Cardiac septum (tissue), 1 donor: ENCODE results near the gene NDUFS7. TPM values are rescaled to one million over a fixed set of nuclear protein-coding genes. Genes with fewer than 3 reads are reported as not detected.
"Not testable (repeated sequence)": the region's sequence is repeated elsewhere in the genome, so short reads cannot be mapped to it uniquely, and the experiment has no call there.

Experiments used
- DNase-seq: peaks from one replicate; pipeline ENCODE4 v3.0.0-alpha.2; 2020; ENCODE audit warnings: low spot score
- intact Hi-C: fragments of 100-400 bp; cut with DNase I; formaldehyde crosslinking; loops from one replicate; pipeline ENCODE4 v1.14.0; 2022
- total RNA-seq: library from RNA; stranded (reverse); fragmentation: NEBNext Ultra II Directional; extraction: Animal tissue kit (Norgen Biotek cat#: 25700); gene quantifications from one replicate; pipeline ENCODE4 v1.2.1, GENCODE V29; 2021
- donor health status: DM: no; HTN: no; CAD: no.

The NDUFS7 gene
- total RNA-seq, 1 donor from 2014 or later, result 233 TPM

DNA sequence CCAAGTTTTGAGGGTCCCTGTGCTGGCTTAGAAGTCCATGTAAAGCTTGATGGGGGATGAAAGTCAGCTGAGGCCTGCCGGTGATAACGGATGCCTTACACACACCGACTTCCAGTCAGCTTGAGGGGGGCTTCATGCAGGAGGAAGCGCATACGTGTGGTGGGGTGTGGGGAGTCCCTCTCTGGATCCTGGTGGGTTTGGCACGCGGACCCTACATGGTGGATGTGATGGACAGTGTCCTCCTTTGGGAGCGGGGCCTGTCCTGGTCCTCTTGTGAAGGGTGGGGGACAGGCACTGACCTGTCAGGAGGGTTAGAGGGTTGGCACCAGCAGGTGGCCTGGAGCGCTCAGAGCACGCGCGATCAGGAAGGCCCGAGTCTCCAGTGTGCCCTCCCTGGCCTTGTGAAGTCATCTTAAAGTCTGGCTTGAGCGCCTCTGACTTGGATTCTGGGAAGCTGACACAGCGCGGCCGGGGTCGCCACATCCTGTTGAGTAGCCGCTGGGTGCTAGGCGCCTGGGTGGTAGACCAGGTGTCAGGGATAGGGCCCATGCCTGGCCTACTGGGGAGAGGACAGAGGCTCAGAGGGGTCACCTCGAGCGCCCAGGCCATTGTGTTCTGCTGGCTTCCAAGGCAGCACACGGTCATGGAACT, 26.6 kb downstream of the NDUFS7 start:
- intact Hi-C loops, result no loop called here
- no peak for DNase-seq

DNA sequence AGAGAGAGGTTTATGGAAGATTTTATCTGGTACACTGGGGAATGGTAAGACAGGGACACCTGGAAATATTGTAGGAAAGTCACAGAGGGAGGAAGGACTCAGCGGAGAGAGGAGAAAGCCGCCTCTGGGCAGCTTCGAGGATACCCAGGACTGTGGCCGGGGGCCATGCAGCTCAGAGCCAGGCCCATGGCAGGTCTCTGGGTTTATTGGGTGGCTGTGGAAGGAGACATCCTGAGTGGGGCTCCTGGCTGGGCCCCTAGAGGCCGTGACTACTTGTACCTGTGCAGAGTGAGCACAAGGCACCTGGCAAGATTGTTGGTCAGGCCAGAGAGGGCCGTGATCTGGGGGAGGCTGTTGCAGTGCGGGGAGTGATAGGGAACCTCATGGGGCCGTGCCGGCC, 27.1 kb downstream of the NDUFS7 start:
- no peak for DNase-seq
- intact Hi-C loops, result no loop called here

DNA sequence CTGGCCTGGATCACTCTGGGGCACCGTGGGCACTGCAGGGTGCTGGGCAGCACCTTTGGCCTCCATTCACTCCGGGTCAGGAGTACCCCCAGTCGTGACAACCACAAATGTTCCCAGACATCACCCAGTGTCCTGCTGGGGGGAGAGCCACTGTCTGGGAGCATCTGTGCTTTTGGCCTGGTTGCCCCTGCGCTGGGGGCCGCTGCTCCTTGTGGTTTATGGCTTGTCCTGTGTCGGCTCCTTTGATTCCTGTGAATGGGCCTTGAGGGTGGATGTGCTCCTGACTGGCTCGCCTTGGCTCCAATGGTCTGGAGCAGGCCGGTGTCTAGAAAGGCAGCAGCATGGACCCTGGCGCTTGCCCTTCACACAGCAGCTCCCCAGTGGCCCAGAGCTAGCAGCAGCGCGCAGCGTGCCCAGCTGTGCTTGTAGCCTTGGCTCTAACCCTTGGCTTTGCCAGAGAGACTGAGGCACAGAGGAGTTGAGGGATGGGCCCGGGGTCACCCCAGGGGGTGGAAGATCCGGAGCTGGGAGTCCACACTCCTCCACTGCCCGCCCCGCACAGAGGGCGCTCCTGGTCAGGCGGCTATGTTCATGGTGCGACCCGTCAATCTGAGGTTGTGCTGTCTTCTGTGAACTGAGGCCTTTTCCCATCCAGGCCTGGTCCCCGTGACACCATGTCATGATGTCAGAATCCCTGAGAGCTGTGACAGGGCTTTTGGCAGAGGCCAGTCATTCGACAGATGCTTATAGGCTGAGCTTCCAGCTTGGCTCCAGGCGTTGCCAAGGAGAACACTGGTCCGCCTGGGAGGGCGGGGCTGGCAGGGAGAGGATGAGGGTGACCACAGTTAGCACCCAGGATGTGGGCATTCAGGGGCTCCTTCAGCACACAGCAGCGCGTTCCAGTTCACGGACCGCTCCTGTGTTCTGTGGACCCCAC, 27.8 kb downstream of the NDUFS7 start:
- DNase-seq, result peak; percentile 85
- intact Hi-C loops, result no loop called here

DNA sequence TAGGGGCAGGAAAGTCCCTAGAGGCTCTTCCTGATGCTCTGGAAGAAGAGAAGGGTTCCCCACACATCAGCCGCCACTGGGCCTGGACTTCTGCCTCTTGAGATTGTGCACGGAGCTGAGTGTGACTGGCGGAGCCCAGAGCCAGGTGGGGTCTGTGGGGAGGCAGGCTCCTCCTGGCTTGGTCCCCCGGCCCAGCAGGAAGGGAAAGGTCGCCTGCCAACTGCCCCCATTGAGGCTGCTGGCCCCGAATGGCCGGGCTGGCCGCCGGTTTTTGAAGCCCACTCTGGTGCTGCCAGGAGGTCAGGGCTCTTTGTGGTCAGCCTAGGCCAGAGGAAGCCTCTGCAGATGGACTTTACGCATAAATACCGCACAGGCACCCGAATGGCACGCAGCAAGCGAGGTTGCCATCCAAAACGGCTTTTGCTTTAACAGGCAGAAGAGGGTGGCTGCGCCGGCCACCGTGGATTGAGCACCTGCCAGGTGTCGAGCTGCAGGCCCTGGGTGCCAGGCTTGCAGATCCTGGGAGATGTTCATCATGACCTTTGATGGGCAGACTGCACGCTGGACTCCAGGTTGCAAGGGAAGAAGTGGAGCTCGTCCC, 28.7 kb downstream of the NDUFS7 start:
- intact Hi-C loops, result no loop called here
- DNase-seq, result no peak

DNA sequence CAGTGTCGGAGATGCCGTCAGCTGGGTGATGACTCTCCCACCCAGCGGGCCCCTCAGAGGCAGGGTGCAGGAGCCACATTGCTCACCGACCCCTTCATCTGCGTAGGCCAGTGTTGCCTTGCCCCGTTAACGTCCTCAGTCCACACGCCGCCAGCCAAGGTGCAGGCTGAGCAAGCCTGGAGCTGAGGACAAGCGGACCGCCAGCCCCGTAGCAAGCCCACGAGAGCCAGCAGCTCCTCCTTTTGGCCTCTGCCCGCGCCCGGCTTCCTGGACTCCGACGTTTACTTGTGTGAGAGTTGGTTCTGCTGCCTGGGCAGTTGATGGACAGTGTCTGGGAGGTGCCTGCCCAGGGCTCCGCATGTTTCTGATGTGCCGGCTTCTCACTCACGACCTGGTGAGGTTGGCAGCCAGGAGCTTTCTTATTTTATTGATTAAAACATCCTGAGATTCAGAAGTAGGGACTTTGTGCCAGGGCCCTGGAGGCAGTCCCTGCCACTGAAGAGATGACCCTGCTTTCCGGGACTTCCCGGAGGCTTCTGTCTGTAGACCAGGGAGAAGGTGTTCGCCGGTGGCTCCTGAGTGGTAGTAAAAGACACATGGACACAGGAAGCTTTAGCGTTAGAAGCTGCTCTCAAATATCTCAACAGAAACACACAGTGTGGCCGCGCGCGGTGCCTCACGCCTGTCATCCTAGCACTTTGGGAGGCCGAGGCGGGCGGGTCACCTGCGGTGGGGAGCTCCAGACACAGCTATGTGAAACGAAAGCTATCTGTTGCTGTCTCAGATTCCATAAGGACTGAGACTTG, 29.5 kb downstream of the NDUFS7 start:
- no peak for DNase-seq
- intact Hi-C loops, result no loop called here

DNA sequence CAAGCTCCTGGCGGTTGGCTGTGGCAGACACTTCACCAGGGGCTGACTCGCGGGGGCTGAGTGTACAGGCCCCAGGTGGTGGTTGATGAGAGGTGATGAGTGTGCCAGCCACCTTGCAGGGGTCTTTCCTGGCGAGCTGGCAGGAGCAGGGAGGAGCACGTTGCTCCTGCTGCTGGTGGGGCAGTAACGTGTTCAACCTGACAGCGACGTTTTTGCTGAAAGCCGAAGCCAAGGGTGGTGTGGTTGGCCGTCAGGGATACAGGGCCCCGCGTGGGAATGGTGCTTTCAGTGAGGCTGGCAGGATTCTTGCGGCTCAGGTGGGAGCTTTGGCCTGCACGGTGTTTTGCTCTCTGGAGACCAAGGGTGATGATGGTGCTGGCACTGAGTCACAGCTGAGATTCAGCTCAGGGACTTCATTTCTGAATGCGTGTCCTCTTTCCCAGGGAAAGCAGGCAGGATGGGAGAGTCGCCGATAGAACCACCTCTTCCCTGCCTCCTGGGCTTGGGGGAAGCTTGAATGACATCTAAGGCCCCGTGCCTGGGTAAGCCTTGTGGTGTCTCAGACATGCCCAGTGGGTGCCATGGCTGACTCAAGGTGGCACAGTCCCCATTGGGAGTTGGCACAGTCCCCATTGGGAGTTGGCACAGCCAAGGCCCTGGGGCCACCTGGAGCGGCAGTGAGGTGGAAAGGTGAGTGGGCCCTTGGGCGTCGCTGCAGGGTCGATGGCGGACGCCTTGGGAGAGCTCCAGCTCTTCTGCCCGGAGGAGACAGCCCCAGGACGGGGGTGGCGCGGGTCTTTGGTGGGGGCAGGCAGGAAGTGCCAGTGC, 32.5 kb downstream of the NDUFS7 start:
- DNase-seq, result no peak
- intact Hi-C loops, result no loop called here

DNA sequence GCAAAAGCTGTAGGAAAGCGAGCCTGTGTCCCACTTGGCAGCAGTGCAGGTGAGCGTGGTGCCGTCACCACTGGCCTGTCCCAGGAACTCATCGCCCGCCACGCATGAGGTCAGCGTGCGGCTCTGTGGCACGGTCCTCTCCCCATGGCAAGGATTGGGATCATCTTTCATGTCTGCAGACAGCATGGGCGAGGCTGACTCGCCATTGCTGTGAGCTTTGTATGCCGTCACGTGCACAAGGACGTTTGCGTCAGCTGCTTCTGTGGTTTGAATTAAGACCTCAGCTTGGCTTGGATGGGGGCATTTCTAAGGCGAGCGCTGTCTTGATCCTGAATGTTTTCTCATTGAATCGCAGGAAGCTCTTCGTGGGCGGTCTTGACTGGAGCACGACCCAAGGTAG, 33.4 kb downstream of the NDUFS7 start:
- no peak for DNase-seq
- intact Hi-C loops, result no loop called here

DNA sequence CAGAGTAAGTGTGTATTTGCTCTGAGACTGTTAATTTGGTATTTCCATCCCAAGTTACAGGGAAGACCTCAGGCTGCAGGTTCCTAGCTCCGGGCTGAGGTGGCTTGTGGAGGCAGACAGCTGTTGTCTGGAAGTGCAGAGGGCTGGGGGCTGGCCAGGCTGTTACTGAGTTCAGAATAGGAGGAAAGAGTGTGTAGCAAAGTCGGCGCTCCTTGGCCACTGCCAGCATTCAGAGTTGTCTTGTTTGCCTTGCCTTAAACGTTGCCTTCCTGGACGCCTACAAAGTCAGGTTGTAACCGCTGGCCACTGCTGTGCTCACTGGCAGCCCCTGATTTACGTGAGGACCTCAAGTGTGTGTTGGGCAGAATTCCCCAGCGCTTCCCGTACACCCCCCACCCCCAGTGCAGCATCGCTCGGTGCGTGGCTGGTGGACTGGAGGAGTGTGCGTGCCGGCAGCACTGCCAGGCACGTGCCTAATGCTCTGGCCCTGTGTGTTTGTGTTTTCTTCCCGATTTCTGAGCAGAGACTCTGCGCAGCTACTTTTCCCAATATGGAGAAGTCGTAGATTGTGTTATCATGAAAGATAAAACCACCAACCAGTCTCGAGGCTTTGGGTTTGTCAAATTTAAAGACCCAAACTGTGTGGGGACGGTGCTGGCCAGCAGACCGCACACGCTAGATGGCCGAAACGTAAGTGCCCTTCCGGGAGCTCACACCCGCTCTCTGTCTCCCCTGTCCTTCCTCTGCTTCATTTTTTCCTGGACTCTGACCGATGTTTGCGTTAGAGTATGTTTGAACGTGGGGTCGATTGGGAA, 34.2 kb downstream of the NDUFS7 start:
- intact Hi-C loops, result no loop called here
- DNase-seq, result no peak

DNA sequence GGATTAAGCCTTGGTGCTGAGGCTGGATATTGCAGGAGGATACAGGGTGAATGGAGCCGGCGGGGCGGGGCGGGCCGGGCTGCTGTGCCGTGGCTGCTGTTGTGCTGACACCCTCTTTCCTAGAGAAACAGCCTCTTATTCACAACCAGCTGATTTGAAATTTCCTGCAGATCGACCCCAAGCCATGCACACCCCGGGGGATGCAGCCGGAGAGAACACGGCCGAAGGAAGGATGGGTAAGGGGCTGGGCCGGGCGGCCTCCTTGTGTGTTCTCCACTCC, 34.7 kb downstream of the NDUFS7 start:
- intact Hi-C loops, result no loop called here
- DNase-seq, result no peak

DNA sequence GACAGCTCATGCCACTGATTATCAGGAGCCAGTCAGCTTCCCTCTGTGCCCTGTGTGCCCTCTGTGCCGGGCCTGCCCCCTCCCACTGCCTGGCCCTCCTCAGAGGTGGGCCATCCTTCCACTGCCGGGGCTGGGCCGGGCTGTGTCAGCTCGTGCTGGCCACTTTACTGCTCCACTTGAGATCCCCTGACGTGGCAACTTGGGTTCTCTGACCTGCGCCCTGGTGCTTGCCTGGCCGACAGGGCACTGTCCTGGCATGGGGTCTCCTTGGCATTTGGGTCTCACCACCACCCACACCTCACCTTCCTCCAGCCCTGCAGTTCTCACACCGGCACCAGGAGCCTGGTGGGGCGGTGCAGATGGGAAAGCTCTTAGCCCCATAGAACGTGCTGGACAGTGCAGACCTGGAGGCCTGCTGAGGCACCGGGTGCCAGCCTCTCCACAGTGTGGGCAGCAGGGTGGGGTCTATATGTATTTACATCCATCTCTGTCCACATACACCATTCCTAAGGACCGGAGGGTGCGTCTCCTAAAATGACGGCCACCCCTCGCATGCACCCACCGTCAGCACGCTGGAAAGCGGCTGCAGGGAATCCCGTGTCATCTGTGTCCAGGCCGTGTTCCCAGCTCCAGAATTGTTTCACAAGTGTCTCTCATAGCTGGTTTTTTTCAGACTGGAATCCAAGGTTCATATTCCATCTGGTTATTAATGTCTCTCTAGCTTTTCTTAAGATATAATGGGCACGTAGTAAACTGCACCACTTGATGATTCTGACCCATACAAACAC, 35.4 kb downstream of the NDUFS7 start:
- intact Hi-C loops, result no loop called here
- DNase-seq, result no peak

DNA sequence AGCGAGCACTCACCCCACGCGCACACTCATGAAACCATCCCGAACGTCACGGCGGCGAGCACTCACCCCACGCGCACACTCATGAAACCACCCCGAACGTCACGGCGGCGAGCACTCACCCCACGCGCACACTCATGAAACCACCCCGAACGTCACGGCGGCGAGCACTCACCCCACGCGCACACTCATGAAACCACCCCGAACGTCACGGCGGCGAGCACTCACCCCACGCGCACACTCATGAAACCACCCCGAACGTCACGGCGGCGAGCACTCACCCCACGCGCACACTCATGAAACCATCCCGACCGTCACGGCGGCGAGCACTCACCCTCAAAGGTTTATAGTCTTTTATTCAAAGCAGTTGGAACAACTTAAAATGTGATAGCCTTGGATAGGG, 36.4 kb downstream of the NDUFS7 start:
- DNase-seq, intact Hi-C loops: not testable (repeated sequence)

DNA sequence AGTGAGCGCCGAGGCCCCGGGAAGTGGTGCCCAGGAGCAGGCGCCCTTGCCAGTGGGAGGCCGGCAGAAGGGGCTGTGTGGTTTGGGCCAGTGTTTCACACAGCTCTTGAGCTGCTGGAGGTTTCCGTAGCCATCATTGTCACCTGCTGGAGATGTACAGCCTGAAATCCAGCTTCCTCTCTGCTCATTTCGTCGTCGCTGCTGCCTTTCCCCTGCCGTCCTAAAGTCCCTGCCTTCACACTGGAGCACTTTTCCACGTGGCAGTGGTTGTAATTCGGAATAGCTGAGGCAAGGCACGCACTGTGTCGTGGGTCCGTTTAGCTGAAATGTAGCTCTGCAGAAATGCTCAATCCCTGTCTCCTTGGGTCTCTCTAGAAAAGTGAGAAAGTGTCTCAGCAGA, 36.9 kb downstream of the NDUFS7 start:
- intact Hi-C loops, result no loop called here
- no peak for DNase-seq

DNA sequence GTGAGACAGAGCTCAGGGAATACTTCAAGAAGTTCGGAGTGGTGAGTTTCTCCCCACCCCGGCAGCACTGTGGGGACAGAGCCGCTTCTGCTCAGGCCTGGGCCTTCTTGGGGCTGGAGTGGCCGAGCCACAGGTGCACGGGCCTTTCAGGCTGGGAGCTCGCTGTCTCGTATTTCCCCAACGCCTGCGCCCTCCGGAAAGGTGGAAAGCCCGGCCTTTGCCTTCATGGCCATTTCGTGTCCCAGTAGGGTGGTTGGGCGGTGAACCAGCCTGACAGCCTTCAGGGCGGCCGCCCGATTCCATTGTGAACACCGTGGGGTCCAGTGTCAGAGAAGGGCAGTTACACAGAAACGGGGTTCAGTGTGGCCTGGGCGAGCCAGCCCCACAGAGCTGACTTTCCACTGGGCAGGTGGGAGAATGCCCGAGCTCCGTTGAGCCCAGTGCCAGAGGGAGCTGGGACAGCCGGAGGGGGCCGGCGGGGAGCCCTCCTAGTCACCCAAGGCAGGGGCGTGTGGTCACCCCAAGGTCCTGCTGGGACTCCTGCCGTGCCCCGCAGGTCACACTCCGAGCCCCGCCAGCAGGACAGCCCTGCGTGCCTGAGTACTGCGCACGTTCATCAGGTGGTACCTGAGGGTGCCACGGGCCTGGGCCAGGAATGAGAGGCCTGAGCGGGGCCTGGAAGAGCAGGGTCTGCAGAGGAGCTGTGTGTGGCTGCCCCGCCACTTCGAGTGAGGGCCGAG, 37.7 kb downstream of the NDUFS7 start:
- intact Hi-C loops, result no loop called here
- DNase-seq, result no peak

DNA sequence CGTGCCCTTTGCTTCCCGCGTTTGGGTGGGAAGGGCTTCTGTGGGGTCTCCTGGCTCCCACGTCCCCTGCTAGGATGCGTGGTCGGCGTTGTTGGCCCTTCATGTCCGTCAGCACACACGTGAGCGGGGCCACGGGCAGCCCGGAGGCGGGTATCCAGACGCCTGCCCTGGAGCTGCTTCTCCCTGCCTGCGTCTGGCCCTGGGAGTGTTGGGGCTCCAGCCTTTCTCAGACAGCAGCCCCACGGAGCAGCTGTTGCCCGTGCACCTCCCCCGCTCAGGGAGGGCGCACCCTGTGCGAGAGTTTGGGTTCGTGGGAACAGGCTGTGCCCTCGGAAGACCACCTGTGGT, 38.2 kb downstream of the NDUFS7 start:
- DNase-seq, result no peak
- intact Hi-C loops, result no loop called here

DNA sequence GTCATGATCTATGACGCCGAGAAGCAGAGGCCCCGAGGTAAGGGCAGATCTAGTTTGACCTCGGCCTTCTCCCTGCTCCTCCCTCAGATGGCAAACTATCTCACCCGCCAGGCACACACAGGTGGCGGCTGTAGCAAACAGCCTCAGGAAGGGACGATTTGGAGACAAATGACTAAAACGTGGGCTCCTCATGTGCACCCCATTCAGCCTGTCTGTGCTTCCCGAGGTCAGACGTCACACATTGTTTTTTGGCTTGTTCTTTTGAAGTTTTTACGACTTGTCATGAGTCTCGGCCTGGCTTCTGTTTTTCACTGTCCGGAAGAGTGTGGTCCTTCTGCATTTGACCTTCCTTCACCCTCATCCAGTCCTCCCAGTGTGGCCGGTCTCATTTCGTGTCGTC, 38.7 kb downstream of the NDUFS7 start:
- intact Hi-C loops, result no loop called here
- no peak for DNase-seq

DNA sequence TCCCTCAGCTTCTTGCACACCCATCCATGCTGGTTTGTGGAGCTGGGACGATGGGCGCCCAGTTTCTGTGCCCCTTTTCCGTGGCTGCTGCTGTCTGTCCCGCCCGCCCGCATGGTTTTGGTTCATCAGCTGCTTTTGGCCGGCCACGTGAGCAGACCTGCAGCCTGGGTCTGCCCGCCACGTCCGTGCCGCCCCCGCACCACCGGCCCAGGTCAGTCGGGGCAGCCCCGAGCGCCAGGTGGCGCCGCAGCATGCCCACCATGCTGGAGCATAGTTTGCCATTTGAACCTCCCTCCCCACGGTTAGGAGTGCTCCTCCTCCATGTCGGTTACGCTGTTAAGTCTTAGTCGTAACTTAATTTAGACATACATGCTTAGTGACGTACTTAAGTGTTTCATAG, 39.2 kb downstream of the NDUFS7 start:
- intact Hi-C loops, result no loop called here
- DNase-seq, result no peak
